KMS-11 (cell line): ENCODE data around the gene OR5AN1.
"Not testable (repeated sequence)": the region's sequence is repeated elsewhere in the genome, so short reads cannot be mapped to it uniquely, and the experiment has no call there.

ENCODE experiments used
- H2AFZ ChIP-seq: fragments of 200-600 bp; sonication (generic); 2 replicates; pipeline ENCODE4 v1.6.1; 2016; ENCODE audit warnings: antibody characterized with exemption, mixed run types, low read depth
- H3K27ac ChIP-seq: fragments of 200-600 bp; sonication (generic); 2 replicates; pipeline ENCODE4 v1.6.1; 2016; ENCODE audit warnings: mild to moderate bottlenecking, mixed run types
- H3K27me3 ChIP-seq: fragments of 200-600 bp; sonication (generic); 2 replicates; pipeline ENCODE4 v1.6.1; 2017; ENCODE audit warnings: mild to moderate bottlenecking, low read depth, mixed run types, moderate library complexity; ENCODE audit not compliant: insufficient read depth
- H3K36me3 ChIP-seq: fragments of 200-600 bp; sonication (generic); 2 replicates; pipeline ENCODE4 v1.6.1; 2017; ENCODE audit warnings: mild to moderate bottlenecking, mixed run types; ENCODE audit not compliant: insufficient read depth
- H3K4me1 ChIP-seq: fragments of 200-600 bp; sonication (generic); 2 replicates; pipeline ENCODE4 v1.6.1; 2016; ENCODE audit warnings: mild to moderate bottlenecking, low read depth, mixed run types; ENCODE audit not compliant: poor library complexity, severe bottlenecking
- H3K4me2 ChIP-seq: fragments of 200-600 bp; sonication (generic); 2 replicates; pipeline ENCODE4 v1.7.0; 2016; ENCODE audit warnings: mild to moderate bottlenecking, mixed run types
- H3K4me3 ChIP-seq: fragments of 200-600 bp; sonication (generic); IDR thresholded peaks from 2 replicates; pipeline ENCODE4 v1.6.1; 2017; ENCODE audit warnings: low read depth, low read length, mixed read lengths; ENCODE audit not compliant: insufficient read depth
- H3K79me2 ChIP-seq: fragments of 200-600 bp; sonication (generic); 2 replicates; pipeline ENCODE4 v1.6.1; 2016; ENCODE audit warnings: low read depth, mixed run types; ENCODE audit not compliant: insufficient read depth
- H3K9ac ChIP-seq: fragments of 200-600 bp; sonication (generic); 2 replicates; pipeline ENCODE4 v1.6.1; 2016; ENCODE audit warnings: mild to moderate bottlenecking, mixed run types
- H4K20me1 ChIP-seq: fragments of 200-600 bp; sonication (generic); 2 replicates; pipeline ENCODE4 v1.6.1; 2016; ENCODE audit warnings: mild to moderate bottlenecking, mixed run types; ENCODE audit not compliant: insufficient read depth
- TF ChIP-seq, protein P1 (sequence below): fragments of 200-600 bp; sonication (generic); conservative IDR thresholded peaks from 2 replicates; pipeline ENCODE4 v1.6.1; 2017; ENCODE audit warnings: low read depth, mild to moderate bottlenecking, antibody characterized with exemption, low read length, moderate library complexity, mixed read lengths

Gene OR5AN1

DNA sequence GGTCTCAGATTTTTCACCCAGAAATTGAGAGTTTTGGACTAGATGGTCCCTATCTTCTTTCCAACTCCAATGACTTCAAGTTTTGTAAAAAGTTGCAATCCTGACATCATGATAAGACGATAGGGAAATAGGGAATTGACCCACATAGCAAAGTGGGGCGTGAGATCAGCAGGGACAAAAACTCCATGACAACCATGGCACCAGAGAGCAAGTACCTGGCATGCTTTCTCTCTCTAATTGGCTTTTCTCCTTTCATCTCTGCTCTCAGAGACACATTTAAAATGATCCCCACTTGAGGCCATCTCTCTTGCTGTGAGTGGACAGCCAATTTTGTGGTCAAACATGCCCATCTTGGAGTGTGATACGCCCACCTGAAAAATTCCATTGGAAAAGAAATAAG lies at the start of gene OR5AN1:
TSS of gene OR5AN1 (plus strand) at position 301 of the 400 bp plus-strand sequence. CDS start 5,564 bp downstream, outside the sequence.
- no peaks in the 10 kb centered on the region for H3K79me2 ChIP-seq
- H3K27me3 ChIP-seq, result no peaks in the 10 kb centered on the region
- H3K4me2 ChIP-seq, result no peak within 1 kb of the TSS
- no peaks in the 10 kb centered on the region for H3K36me3 ChIP-seq
- TF ChIP-seq, protein P1, sequence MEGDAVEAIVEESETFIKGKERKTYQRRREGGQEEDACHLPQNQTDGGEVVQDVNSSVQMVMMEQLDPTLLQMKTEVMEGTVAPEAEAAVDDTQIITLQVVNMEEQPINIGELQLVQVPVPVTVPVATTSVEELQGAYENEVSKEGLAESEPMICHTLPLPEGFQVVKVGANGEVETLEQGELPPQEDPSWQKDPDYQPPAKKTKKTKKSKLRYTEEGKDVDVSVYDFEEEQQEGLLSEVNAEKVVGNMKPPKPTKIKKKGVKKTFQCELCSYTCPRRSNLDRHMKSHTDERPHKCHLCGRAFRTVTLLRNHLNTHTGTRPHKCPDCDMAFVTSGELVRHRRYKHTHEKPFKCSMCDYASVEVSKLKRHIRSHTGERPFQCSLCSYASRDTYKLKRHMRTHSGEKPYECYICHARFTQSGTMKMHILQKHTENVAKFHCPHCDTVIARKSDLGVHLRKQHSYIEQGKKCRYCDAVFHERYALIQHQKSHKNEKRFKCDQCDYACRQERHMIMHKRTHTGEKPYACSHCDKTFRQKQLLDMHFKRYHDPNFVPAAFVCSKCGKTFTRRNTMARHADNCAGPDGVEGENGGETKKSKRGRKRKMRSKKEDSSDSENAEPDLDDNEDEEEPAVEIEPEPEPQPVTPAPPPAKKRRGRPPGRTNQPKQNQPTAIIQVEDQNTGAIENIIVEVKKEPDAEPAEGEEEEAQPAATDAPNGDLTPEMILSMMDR, result no peak
- no peaks in the 10 kb centered on the region for H3K4me1 ChIP-seq
- no peak within 1 kb of the TSS for H3K27ac ChIP-seq
- H3K9ac ChIP-seq, result no peak within 1 kb of the TSS
- no peak within 1 kb of the TSS for H3K4me3 ChIP-seq
- no peaks in the 10 kb centered on the region for H4K20me1 ChIP-seq
- no peak within 1 kb of the TSS for H2AFZ ChIP-seq

- H3K27me3 ChIP-seq, result no peaks in the 10 kb centered on the region
- H3K79me2 ChIP-seq, result no peaks in the 10 kb centered on the region
- no peak overlapping the region for H3K4me3 ChIP-seq
- no peak overlapping the region for H3K4me2 ChIP-seq
- H3K9ac ChIP-seq, result no peak overlapping the region
- no peak overlapping the region for H2AFZ ChIP-seq
- no peaks in the 10 kb centered on the region for H3K36me3 ChIP-seq
- no peaks in the 10 kb centered on the region for H3K4me1 ChIP-seq
- TF ChIP-seq, protein P1, result no peak
- H3K27ac ChIP-seq, result no peak overlapping the region
- no peaks in the 10 kb centered on the region for H4K20me1 ChIP-seq
Observed at GRCh38 chr11:59335001-59335400, 23.7 kb upstream of the OR5AN1 start.

GRCh38 chr11:59336176-59336575 lies 22.5 kb upstream of the OR5AN1 start:
- no peaks in the 10 kb centered on the region for H4K20me1 ChIP-seq
- H3K36me3 ChIP-seq, result no peaks in the 10 kb centered on the region
- TF ChIP-seq, protein P1, result no peak

DNA sequence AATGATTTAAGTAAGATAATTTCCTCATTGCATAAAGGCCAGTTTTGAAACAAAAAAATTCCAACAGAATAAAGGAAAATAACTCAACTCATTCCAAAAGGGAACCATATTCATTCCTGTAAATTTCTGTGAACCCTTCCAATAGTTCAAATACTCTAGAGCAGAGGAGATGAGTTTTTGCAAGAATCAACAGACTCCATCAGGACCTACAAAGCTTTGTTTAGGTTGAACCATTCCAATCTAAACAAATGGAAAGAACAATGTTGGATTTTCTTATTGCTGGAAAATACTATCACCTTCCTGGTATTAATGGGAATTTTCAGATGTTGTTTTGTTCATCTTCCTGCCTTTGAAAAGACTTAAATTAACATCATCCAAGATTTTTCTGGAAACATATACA lies 21.8 kb upstream of the OR5AN1 start:
- Histone ChIP-seq H3K4me3 (no peak overlapping the region), H4K20me1 (no peaks in the 10 kb centered on the region), H3K4me2 (no peak overlapping the region), H2AFZ (no peak overlapping the region), H3K4me1 (no peaks in the 10 kb centered on the region), H3K27ac (no peak overlapping the region), H3K9ac (no peak overlapping the region), H3K27me3 (no peaks in the 10 kb centered on the region), H3K79me2 (no peaks in the 10 kb centered on the region), H3K36me3 (no peaks in the 10 kb centered on the region)
- TF ChIP-seq, protein P1, result no peak

More at GRCh38 chr11:59336176-59336575, 22.5 kb upstream of the OR5AN1 start:
- no peaks in the 10 kb centered on the region for H3K4me1 ChIP-seq
- no peak overlapping the region for H3K4me3 ChIP-seq
- H3K9ac ChIP-seq, result no peak overlapping the region
- H3K27me3 ChIP-seq, result no peaks in the 10 kb centered on the region
- H2AFZ ChIP-seq, result no peak overlapping the region
- no peak overlapping the region for H3K4me2 ChIP-seq
- no peak overlapping the region for H3K27ac ChIP-seq
- no peaks in the 10 kb centered on the region for H3K79me2 ChIP-seq

DNA sequence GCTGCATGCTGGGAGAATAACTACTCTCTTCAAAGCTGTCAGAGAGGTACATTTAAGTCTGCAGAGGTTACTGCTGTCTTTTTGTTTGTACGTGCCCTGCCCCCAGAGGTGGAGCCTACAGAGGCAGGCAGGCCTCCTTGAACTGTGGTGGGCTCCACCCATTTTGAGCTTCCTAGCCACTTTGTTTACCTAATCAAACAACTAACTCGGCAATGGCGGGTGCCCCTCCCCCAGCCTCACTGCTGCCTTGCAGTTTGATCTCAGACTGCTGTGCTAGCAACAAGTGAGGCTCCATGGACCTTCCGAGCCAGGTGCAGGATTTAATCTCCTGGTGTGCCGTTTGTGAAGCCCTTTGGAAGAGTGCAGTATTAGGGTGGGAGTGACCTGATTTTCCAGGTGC lies 9.0 kb upstream of the OR5AN1 start:
- not testable (repeated sequence) for H4K20me1 ChIP-seq, H3K9ac ChIP-seq, H3K79me2 ChIP-seq, H3K4me2 ChIP-seq, H3K4me1 ChIP-seq, H2AFZ ChIP-seq, H3K27ac ChIP-seq, H3K4me3 ChIP-seq, H3K27me3 ChIP-seq, H3K36me3 ChIP-seq
